Tibial nerve (tissue), 4 donors: Measurements from ENCODE around the gene NME8. TPM values are rescaled to one million over a fixed set of nuclear protein-coding genes. Genes with fewer than 3 reads are reported as not detected.

Experiments used
- DNase-seq, 2 donors: peaks; one replicate each; pipeline ENCODE4 v3.0.0-alpha.2; 2019; ENCODE audit warnings: low spot score in 2 of 2
- H3K27ac ChIP-seq, 4 donors: fragments of 200-600 bp; sonication (generic) in 3 of 4; one replicate each; pipeline ENCODE4 v1.5.1; 2017 to 2019; ENCODE audit warnings: mild to moderate bottlenecking in 1 of 4
- H3K27me3 ChIP-seq, 2 donors: fragments of 200-600 bp; sonication (generic) in 1 of 2; one replicate each; pipeline versions ENCODE4 v1.5.1 to v1.6.0; 2017 to 2019
- H3K36me3 ChIP-seq, 3 donors: fragments of 200-600 bp; sonication (generic); one replicate each; pipeline ENCODE4 v1.5.1; 2018 to 2019
- H3K4me1 ChIP-seq, 4 donors: fragments of 200-600 bp; sonication (generic) in 3 of 4; one replicate each; pipeline ENCODE4 v1.5.1; 2017 to 2019
- H3K4me3 ChIP-seq, 4 donors: fragments of 200-600 bp; sonication (generic) in 3 of 4; one replicate each; pipeline ENCODE4 v1.5.1; 2017 to 2019; ENCODE audit warnings: mild to moderate bottlenecking in 1 of 4, moderate library complexity in 1 of 4
- H3K9me3 ChIP-seq, 4 donors: fragments of 200-600 bp; sonication (generic) in 3 of 4; one replicate each; pipeline ENCODE4 v1.5.1; 2017 to 2019
- CTCF ChIP-seq, 5 experiments: fragments of 200-600 bp in 3 of 5; fragments of 450-650 bp in 2 of 5; sonication (generic) in 3 of 5; IDR thresholded peaks; one replicate each; pipeline ENCODE4 v1.5.1; 2016 to 2019; ENCODE audit warnings: antibody characterized with exemption in 5 of 5, mild to moderate bottlenecking in 3 of 5, moderate library complexity in 2 of 5
- EP300 ChIP-seq, 2 donors: sonication (generic); formaldehyde crosslinking; IDR thresholded peaks; one replicate each; pipeline ENCODE4 v1.6.1; 2017; ENCODE audit warnings: antibody characterized with exemption in 2 of 2, mild to moderate bottlenecking in 1 of 2
- POLR2A ChIP-seq, 2 donors: fragments of 450-650 bp; IDR thresholded peaks; one replicate each; pipeline ENCODE4 v1.6.1; 2017; ENCODE audit warnings: antibody characterized with exemption in 2 of 2, mild to moderate bottlenecking in 2 of 2, moderate library complexity in 2 of 2
- WGBS, 2 donors: methylation state at CpG; one replicate each; pipeline ENCODE4 v1.1.5; 2018; 5-methylcytosine and 5-hydroxymethylcytosine counted together
- total RNA-seq, 4 donors: library from RNA; depleted of rRNA; stranded (reverse); fragments of >200 nt; gene quantifications; one replicate each; pipeline ENCODE4 v1.1.0, GENCODE V29; 2016

Gene NME8
- total RNA-seq, 4 donors from 2014 or later: not detected

DNA sequence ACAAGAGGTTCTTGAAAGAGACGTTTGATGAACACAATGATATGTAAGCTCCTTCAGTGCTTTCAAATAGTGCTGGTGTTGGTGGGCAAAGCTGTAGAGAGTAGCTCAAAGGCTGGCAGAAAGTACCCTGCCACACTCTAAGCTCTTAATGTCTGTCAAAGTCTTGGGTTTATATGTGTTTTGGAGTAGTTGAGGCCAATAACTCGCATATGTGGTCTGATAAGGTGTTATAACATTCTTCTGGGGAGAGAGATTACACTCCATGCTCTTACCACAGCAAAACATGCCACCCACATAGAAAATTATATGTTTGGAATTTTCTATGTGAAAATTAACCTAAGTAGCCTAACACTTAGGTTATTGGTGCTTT, 30.8 kb upstream of the NME8 start:
- no peaks in the 10 kb centered on the region for H3K36me3 ChIP-seq
- peaks cover 0 to 26% (median 10%) of the 10 kb centered on the region in 4 donors for H3K9me3 ChIP-seq
- TF ChIP-seq CTCF (IDR thresholded peaks at IDR 0.05) (no peak), POLR2A (IDR thresholded peaks at IDR 0.05) (no peak), EP300 (IDR thresholded peaks at IDR 0.05) (no peak)
- no peaks in the 10 kb centered on the region for H3K27me3 ChIP-seq
- H3K4me1 ChIP-seq: no peaks in the 10 kb centered on the region
- WGBS, 2 donors: 67 to 75% methylated on average over 2 of the region's 2 CpGs
- no peak overlapping the region for H3K27ac ChIP-seq
- no peak overlapping the region for H3K4me3 ChIP-seq
- no peak for DNase-seq

DNA sequence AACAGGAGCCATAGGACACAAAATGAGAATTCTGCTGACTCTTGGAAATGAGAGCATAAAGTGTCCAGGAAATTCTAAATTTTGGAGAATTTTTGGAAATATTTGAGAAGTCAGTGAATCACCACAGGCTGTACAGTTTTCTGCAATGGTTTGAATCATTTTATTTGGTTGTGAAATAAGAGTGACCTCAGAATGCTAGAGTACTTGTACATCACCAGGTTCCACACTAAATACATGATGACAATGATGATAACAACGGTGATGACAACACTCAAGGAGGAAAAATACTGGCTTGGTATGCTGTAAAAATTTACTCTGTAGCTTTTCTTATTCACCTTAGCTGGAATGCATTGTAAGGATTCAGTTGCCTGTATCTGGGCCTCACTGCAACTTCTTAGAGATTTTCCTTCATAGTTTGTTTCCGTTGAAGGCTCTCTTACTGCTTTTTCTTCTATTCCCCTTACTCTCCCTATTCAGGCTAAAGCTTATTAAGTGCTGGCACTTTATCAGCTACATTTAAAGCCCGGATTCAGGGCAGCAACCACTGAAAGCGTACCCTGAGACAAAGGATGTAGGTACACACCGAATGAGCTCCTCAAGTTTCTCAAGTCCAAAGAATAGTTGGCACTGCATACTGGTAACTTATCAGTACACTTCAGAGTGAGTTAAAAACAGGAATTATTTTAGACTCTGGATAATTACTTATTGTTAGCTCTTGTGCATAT, 30.2 kb upstream of the NME8 start:
- Histone ChIP-seq H3K27ac (no peak overlapping the region), H3K4me3 (no peak overlapping the region), H3K27me3 (no peaks in the 10 kb centered on the region), H3K4me1 (no peaks in the 10 kb centered on the region), H3K36me3 (no peaks in the 10 kb centered on the region), H3K9me3 (peaks cover 0 to 21% (median 10%) of the 10 kb centered on the region in 4 donors)
- 72 to 77% methylated on average over 5 of the region's 5 CpGs for WGBS, 2 donors
- TF ChIP-seq POLR2A (IDR thresholded peaks at IDR 0.05) (no peak), EP300 (IDR thresholded peaks at IDR 0.05) (no peak), CTCF (IDR thresholded peaks at IDR 0.05) (no peak)
- no peak for DNase-seq

DNA sequence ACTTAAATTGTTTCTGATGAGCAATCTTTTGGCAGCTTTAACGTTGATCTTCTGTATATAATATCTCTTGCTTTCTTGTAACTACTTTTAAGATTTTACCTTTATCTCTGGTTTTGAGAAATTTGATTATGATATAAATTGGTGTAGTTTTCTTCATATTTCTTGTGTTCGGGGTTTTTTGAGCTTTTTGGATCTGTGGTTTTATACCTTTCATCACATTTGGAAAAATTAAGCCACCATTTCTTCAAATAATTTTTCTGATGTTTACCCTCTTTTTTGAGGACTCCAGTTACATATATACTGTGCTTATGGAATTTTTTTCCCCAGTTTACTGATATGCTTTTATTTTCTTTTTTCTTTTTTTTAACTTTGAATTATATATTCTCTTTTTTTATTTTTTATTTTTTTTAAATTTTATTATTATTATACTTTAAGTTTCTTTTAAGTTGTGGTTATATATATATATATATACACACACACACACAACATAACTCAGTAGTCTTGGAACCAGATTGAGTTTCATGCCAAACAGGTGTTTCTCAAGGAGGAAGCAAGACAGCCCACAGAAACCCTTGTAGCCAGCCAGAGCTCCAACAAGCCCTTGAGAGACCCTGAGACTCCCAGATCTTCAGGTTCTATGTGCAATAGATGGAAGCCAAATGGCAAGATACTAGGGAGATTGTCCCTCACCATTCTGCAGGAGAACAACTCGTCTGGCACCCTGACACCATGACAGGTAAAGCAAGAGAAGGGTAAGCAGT, 27.5 kb upstream of the NME8 start:
- 65 to 80% methylated on average over 3 of the region's 3 CpGs for WGBS, 2 donors
- H3K36me3 ChIP-seq: no peaks in the 10 kb centered on the region
- H3K9me3 ChIP-seq: peaks cover 0 to 19% (median 8%) of the 10 kb centered on the region in 4 donors
- no peaks in the 10 kb centered on the region for H3K27me3 ChIP-seq
- no peak overlapping the region for H3K4me3 ChIP-seq
- DNase-seq: no peak
- H3K27ac ChIP-seq: no peak overlapping the region
- TF ChIP-seq EP300 (IDR thresholded peaks at IDR 0.05) (no peak), CTCF (IDR thresholded peaks at IDR 0.05) (no peak), POLR2A (IDR thresholded peaks at IDR 0.05) (no peak)
- H3K4me1 ChIP-seq: no peaks in the 10 kb centered on the region

DNA sequence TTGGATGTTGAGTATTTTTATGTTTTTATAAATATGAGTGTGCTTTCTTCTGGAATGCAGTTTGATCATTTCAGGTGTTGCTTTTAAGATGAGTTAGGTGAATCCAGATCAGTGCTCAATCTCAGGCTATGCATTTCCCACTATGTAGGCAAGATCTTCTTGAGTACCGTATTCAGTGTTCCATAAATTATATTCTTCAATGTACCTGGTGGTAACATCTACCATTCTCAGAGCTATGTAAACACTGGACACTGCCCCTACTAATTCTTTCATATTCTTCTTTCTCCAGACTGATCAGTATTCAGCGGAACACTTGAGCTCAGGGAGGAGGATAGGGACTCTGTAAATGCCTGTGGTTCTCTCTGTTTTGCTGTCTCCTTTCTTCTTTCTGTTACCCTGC, 25.5 kb upstream of the NME8 start:
- TF ChIP-seq CTCF (IDR thresholded peaks at IDR 0.05) (no peak), EP300 (IDR thresholded peaks at IDR 0.05) (no peak), POLR2A (IDR thresholded peaks at IDR 0.05) (no peak)
- Histone ChIP-seq H3K36me3 (no peaks in the 10 kb centered on the region), H3K27me3 (no peaks in the 10 kb centered on the region), H3K4me1 (peaks cover 0 to 10% (median 0%) of the 10 kb centered on the region in 4 donors), H3K4me3 (no peak overlapping the region), H3K27ac (no peak overlapping the region), H3K9me3 (peaks cover 0 to 19% (median 8%) of the 10 kb centered on the region in 4 donors)
- DNase-seq: no peak
- 94 to 97% methylated on average over 2 of the region's 2 CpGs for WGBS, 2 donors

GRCh38 chr7:37823557-37823956, 24.8 kb upstream of the NME8 start:
- Histone ChIP-seq H3K9me3 (peaks cover 0 to 19% (median 8%) of the 10 kb centered on the region in 4 donors), H3K36me3 (no peaks in the 10 kb centered on the region), H3K27ac (no peak overlapping the region), H3K4me3 (no peak overlapping the region), H3K4me1 (peaks cover 0 to 10% (median 0%) of the 10 kb centered on the region in 4 donors), H3K27me3 (no peaks in the 10 kb centered on the region)
- no peak for DNase-seq
- WGBS, 2 donors: 40 to 65% methylated on average over 2 of the region's 2 CpGs
- TF ChIP-seq EP300 (IDR thresholded peaks at IDR 0.05): no peak
- no peak for TF ChIP-seq CTCF (IDR thresholded peaks at IDR 0.05)
- TF ChIP-seq POLR2A (IDR thresholded peaks at IDR 0.05): no peak
